Measurements from ENCODE around the gene CNPY4.
A peak's percentile ranks its signal among the peaks of the same experiment; 100 is the strongest.

CNPY4 gene

DNA sequence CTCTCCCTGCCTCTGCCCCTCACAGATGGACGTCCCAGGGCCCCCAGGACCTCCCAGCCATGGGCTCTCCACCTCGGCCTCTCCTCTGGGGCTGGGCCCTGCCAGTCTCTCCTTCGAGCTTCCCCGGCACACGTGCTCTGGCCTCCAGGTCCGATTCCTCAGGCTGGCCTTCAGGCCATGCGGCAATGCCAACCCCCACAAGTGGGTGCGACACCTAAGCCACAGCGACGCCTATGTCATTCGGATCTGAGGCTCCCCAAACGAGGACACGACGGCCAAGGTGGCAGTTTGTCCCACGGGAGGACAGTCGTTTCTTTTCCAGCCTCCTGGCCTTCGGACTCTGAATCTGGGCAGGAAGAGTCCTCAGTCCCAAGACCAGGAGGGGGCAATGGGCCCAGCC is 12.8 kb upstream of the CNPY4 start:
- H3K4me3 ChIP-seq (ENCODE audit: low read depth, low read length), result no peak overlapping the region
- in situ Hi-C loops (cut with HindIII; ENCODE audit: low sequenced_read_pairs), result no loop called here

DNA sequence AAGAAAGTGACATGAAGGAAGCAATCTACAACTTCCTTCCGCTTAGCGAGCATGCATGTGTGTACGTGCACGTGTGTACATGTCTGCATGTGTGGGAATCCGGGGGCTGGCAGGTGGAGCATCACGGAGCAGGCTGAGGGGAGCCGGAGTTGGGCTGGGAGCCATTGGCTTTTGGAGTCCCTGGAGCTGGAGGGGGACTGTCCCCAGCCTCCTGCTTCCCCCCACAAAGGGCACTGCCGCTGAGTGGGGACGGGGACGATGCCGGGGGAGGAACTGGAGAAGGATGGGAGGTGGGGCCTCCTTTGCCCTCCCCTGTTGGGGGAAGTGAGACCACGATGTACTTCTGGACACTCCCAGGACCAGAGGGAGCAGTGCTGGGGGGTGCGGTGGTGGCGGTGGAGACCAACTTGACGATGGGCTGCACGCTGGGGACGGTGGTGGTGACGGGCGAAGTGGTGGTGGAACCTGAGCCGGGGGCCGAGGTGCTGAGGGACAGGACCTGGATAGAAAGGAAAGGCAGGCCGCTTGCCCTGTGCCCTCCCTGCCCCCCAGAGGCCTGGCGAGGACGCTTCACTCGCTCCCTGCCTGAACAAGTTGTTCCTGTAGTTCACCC is 12.2 kb upstream of the CNPY4 start:
- no peak overlapping the region for H3K4me3 ChIP-seq (ENCODE audit: low read depth, low read length)
- in situ Hi-C loops (cut with HindIII; ENCODE audit: low sequenced_read_pairs), result no loop called here
- DNase-seq (ENCODE audit: low read depth, low spot score), result no peak
- TF ChIP-seq, protein P1, sequence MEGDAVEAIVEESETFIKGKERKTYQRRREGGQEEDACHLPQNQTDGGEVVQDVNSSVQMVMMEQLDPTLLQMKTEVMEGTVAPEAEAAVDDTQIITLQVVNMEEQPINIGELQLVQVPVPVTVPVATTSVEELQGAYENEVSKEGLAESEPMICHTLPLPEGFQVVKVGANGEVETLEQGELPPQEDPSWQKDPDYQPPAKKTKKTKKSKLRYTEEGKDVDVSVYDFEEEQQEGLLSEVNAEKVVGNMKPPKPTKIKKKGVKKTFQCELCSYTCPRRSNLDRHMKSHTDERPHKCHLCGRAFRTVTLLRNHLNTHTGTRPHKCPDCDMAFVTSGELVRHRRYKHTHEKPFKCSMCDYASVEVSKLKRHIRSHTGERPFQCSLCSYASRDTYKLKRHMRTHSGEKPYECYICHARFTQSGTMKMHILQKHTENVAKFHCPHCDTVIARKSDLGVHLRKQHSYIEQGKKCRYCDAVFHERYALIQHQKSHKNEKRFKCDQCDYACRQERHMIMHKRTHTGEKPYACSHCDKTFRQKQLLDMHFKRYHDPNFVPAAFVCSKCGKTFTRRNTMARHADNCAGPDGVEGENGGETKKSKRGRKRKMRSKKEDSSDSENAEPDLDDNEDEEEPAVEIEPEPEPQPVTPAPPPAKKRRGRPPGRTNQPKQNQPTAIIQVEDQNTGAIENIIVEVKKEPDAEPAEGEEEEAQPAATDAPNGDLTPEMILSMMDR (IDR thresholded peaks at IDR 0.05; ENCODE audit: low read depth, low read length), result no peak

More for the DNA sequence above, 12.8 kb upstream of the CNPY4 start:
- DNase-seq (ENCODE audit: low read depth, low spot score), result no peak
- TF ChIP-seq, protein P1 (IDR thresholded peaks at IDR 0.05; ENCODE audit: low read depth, low read length), result no peak

DNA sequence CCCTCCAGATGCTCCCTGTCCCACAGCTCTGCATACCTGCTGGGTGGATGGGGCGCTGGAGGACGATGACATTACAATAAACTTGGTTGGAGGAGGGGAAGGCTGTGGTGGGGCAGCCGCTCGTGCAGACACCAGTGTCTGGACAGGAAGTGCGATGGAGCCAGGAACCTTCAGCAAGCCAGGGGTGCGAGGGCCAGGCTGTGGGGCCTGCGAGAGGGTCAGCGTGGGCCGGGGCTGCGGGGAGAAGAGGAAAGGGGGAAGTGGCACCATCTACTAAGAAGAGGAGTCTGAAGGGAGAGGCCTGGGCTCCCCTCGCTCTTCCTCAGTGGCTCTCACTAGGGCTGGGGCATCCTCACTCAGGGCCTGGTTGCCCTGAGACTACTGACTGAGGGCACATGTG is 11.5 kb upstream of the CNPY4 start:
- no peak overlapping the region for H3K4me3 ChIP-seq (ENCODE audit: low read depth, low read length)
- DNase-seq (ENCODE audit: low read depth, low spot score), result no peak
- TF ChIP-seq, protein P1 (IDR thresholded peaks at IDR 0.05; ENCODE audit: low read depth, low read length), result no peak
- in situ Hi-C loops (cut with HindIII; ENCODE audit: low sequenced_read_pairs), result no loop called here

DNA sequence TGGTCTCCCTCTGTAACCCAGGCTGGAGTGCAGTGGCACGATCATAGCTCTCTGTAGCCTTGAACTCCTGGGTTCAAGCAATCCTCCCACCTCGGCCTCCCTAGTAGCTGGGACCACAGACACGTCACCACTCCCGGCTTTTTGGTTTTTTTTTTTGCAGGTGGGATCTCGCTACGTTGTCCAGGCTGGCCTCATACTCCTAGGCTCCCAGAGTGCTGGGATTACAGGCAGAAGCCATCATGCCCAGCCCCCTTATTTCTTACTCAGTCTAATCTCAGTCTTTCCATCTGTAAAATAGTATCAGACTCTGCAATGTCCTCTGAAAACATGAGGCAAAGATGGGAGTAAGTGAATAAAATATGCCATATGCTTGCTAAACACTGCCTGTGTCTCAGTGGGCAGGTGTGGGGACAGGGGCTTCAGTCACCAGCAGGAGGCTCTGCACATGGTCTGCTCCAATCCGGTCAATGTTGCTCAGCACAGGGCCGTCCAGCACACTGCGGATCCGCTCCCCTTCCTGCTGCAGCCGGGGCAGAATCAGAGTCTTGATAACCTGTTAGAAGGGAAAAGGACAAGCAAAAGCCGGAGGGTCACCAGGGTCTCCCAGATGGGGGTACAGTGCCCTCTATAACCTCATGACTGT is 9.8 kb upstream of the CNPY4 start:
- in situ Hi-C loops (cut with HindIII; ENCODE audit: low sequenced_read_pairs), result no loop called here
- no peak for DNase-seq (ENCODE audit: low read depth, low spot score)
- H3K4me3 ChIP-seq (ENCODE audit: low read depth, low read length), result no peak overlapping the region
- TF ChIP-seq, protein P1 (IDR thresholded peaks at IDR 0.05; ENCODE audit: low read depth, low read length), result peak; percentile 18

DNA sequence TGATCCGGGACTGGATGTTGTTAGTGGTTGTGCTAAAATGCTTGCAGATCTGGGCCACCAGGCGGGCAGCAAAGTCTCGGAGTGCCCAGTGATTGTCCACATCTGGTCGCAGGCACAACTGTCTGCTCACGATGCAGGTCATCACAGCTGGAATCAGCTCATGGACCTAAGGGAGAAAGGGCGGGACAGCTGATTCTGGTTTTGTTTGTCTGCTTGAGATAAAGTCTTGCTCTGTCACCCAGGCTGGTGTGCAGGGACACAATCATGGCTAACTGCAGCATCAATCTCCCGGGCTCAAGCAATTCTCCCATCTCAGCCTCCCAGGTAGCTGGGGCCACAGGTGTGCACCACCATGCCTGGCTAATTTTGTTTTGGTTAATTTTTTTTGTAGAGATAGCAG is 8.3 kb upstream of the CNPY4 start:
- no peak for DNase-seq (ENCODE audit: low read depth, low spot score)

DNA sequence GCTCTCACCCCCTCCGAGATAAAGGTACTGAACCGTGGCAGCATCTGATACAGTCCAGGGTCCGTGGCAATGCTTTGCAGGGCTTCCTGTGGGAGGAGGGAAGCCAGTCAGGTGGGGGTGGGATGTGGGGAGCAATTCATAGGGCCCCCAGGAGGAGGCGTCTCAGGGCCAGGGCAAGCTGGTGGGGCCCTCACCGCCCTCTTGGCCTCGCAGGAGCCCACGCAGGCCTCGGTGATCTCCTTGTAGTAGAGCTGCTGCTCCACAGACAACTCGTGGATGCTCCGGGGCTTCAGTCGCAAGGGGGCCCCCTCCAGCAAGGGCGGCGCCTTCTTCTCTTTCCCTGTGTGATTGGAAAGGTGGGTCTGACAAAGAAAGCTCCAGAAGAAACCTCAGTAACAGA is 7.5 kb upstream of the CNPY4 start:
- TF ChIP-seq, protein P1 (IDR thresholded peaks at IDR 0.05; ENCODE audit: low read depth, low read length), result no peak
- no peak for DNase-seq (ENCODE audit: low read depth, low spot score)
- in situ Hi-C loops (cut with HindIII; ENCODE audit: low sequenced_read_pairs), result no loop called here
- no peak overlapping the region for H3K4me3 ChIP-seq (ENCODE audit: low read depth, low read length)

More for the DNA sequence above, 8.3 kb upstream of the CNPY4 start:
- in situ Hi-C loops (cut with HindIII; ENCODE audit: low sequenced_read_pairs), result no loop called here
- TF ChIP-seq, protein P1 (IDR thresholded peaks at IDR 0.05; ENCODE audit: low read depth, low read length), result no peak
- no peak overlapping the region for H3K4me3 ChIP-seq (ENCODE audit: low read depth, low read length)

Measured in astrocyte of the spinal cord (primary cell).